Endothelial cell of umbilical vein (primary cell): ENCODE data around the gene LTK.

ENCODE experiments used
- CTCF ChIP-seq, 2 donors: IDR thresholded peaks; 1 replicate in 1 of 2; 2 replicates in 1 of 2; pipeline ENCODE4 v1.5.1; 2011; ENCODE audit warnings: low read length in 2 of 2, mild to moderate bottlenecking in 2 of 2, moderate library complexity in 2 of 2, control low read depth in 1 of 2, inconsistent platforms in 1 of 2, low read depth in 1 of 2; ENCODE audit not compliant: insufficient read depth in 1 of 2; ENCODE audit errors: extremely low read depth in 1 of 2
- EZH2 ChIP-seq: IDR thresholded peaks from 2 replicates; pipeline ENCODE4 v1.6.1; 2012; ENCODE audit warnings: borderline replicate concordance, low read depth, mild to moderate bottlenecking, moderate library complexity, low read length, inconsistent platforms; ENCODE audit not compliant: severe bottlenecking
- GATA2 ChIP-seq: IDR thresholded peaks from 2 replicates; pipeline ENCODE4 v1.7.0; 2011; ENCODE audit warnings: low read depth, mild to moderate bottlenecking, moderate library complexity, mixed read lengths, low read length; ENCODE audit not compliant: insufficient read length, insufficient read depth
- JUN ChIP-seq: IDR thresholded peaks from 2 replicates; pipeline ENCODE4 v1.6.1; 2011; ENCODE audit warnings: borderline replicate concordance, low read depth; ENCODE audit not compliant: insufficient read length, insufficient read depth
- MAX ChIP-seq: IDR thresholded peaks from 2 replicates; pipeline ENCODE4 v1.6.1; 2011; ENCODE audit not compliant: insufficient read depth, insufficient read length
- POLR2A ChIP-seq: IDR thresholded peaks from 2 replicates; pipeline ENCODE4 v1.6.1; 2012; ENCODE audit warnings: low read depth, mild to moderate bottlenecking, control low read depth, low read length
- POLR2AphosphoS5 ChIP-seq: IDR thresholded peaks from 2 replicates; pipeline ENCODE4 v1.6.1; 2012; ENCODE audit warnings: low read depth, mild to moderate bottlenecking, control low read depth, low read length, moderate library complexity; ENCODE audit not compliant: insufficient read depth

- TF ChIP-seq EZH2 = no peak
- TF ChIP-seq POLR2A = no peak
- no peak for TF ChIP-seq CTCF (IDR thresholded peaks at IDR 0.05; ENCODE audit: extremely low read depth in 1 of 2, insufficient read depth in 1 of 2, low read depth in 1 of 2, low read length in 2 of 2)
- no peak for TF ChIP-seq POLR2AphosphoS5
- TF ChIP-seq MAX = no peak
- no peak for TF ChIP-seq GATA2
- TF ChIP-seq JUN = no peak
These were observed 8.7 kb downstream of the LTK start for GRCh38 chr15:41504751-41505492.
